Lower leg skin (tissue), 3 donors: ENCODE data around the gene PDCD1.

ENCODE experiments used
- POLR2A ChIP-seq, 2 donors: fragments of 450-650 bp; IDR thresholded peaks; one replicate each; pipeline ENCODE4 v1.6.1; 2016 to 2017; ENCODE audit warnings: antibody characterized with exemption in 2 of 2, mild to moderate bottlenecking in 1 of 2, moderate library complexity in 1 of 2
- TF ChIP-seq, protein P1 (sequence below), 3 donors: fragments of 450-650 bp; IDR thresholded peaks; one replicate each; pipeline ENCODE4 v1.5.1; 2016; ENCODE audit warnings: antibody characterized with exemption in 3 of 3, mild to moderate bottlenecking in 3 of 3, moderate library complexity in 2 of 3

DNA sequence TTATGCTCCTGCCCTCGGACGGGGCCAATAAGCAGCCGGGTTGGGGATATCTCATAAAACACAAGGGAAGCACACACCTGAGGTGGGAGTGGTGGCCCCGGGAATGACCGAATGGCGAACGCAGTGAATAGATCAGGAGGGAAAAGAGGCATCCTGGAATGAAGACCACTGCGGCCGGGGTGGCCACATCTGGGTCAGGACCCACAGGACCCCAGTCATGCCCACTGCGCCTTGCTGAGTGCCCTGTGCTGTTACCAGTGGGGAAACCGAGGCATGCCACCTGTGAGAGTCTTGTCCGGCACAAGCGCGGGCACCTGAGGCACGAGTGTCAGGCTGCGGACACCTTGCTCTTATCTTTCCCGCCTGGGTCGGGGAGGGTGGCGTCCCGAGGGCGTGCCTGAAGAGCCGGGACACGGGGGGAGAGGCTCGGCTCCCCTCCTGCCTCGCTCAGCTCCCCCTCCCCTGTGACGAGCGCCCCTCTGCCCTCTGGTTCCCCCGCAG, 1.6 kb downstream of the PDCD1 start:
- TF ChIP-seq, protein P1, sequence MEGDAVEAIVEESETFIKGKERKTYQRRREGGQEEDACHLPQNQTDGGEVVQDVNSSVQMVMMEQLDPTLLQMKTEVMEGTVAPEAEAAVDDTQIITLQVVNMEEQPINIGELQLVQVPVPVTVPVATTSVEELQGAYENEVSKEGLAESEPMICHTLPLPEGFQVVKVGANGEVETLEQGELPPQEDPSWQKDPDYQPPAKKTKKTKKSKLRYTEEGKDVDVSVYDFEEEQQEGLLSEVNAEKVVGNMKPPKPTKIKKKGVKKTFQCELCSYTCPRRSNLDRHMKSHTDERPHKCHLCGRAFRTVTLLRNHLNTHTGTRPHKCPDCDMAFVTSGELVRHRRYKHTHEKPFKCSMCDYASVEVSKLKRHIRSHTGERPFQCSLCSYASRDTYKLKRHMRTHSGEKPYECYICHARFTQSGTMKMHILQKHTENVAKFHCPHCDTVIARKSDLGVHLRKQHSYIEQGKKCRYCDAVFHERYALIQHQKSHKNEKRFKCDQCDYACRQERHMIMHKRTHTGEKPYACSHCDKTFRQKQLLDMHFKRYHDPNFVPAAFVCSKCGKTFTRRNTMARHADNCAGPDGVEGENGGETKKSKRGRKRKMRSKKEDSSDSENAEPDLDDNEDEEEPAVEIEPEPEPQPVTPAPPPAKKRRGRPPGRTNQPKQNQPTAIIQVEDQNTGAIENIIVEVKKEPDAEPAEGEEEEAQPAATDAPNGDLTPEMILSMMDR (IDR thresholded peaks at IDR 0.05) = no peak
- no peak for TF ChIP-seq POLR2A (IDR thresholded peaks at IDR 0.05)
